Osteoblast (primary cell): Measurements from ENCODE around the gene MRGPRF. TPM values are rescaled to one million over a fixed set of nuclear protein-coding genes. Genes with fewer than 3 reads are reported as not detected.
A peak's percentile ranks its signal among the peaks of the same experiment; 100 is the strongest.

Source experiments
- DNase-seq: peaks from one replicate; pipeline ENCODE4 v3.0.0; 2011; ENCODE audit warnings: low spot score, mixed read lengths; ENCODE audit not compliant: insufficient read length; ENCODE audit errors: missing footprints
- H2AFZ ChIP-seq: 2 replicates; pipeline ENCODE4 v1.6.0; 2011; ENCODE audit warnings: mild to moderate bottlenecking, low read length
- H3K27ac ChIP-seq: 2 replicates; pipeline ENCODE4 v1.5.1; 2011; ENCODE audit warnings: mild to moderate bottlenecking, low read depth, low read length, moderate library complexity
- H3K27me3 ChIP-seq: 2 replicates; pipeline ENCODE4 v1.6.0; 2012; ENCODE audit warnings: mild to moderate bottlenecking, control low read depth, inconsistent platforms, low read length, moderate library complexity; ENCODE audit not compliant: insufficient read depth
- H3K36me3 ChIP-seq: 2 replicates; pipeline ENCODE4 v1.5.1; 2011; ENCODE audit warnings: mild to moderate bottlenecking, low read length, control low read depth, moderate library complexity; ENCODE audit not compliant: insufficient read depth
- H3K4me1 ChIP-seq: 2 replicates; pipeline ENCODE4 v1.5.1; 2011; ENCODE audit warnings: mild to moderate bottlenecking, low read length, control low read depth, moderate library complexity; ENCODE audit not compliant: insufficient read depth
- H3K4me2 ChIP-seq: 2 replicates; pipeline ENCODE4 v1.6.0; 2011; ENCODE audit warnings: mild to moderate bottlenecking, low read length; ENCODE audit not compliant: insufficient read depth
- H3K4me3 ChIP-seq: fragments of 200-600 bp; sonication (generic); 3 replicates; pipeline ENCODE4 v1.5.1; 2012; ENCODE audit warnings: mild to moderate bottlenecking, low read length, inconsistent platforms; ENCODE audit not compliant: insufficient read depth
- H3K79me2 ChIP-seq: 2 replicates; pipeline ENCODE4 v1.6.0; 2012; ENCODE audit warnings: mild to moderate bottlenecking, low read length, control low read depth, inconsistent platforms; ENCODE audit not compliant: insufficient read depth
- H3K9me3 ChIP-seq: 2 replicates; pipeline ENCODE4 v1.5.1; 2011; ENCODE audit warnings: low read depth, low read length, control low read depth
- H4K20me1 ChIP-seq: 2 replicates; pipeline ENCODE4 v1.6.0; 2012; ENCODE audit warnings: mild to moderate bottlenecking, low read length, control low read depth; ENCODE audit not compliant: insufficient read depth
- CTCF ChIP-seq: IDR thresholded peaks from 2 replicates; pipeline ENCODE4 v1.5.1; 2011; ENCODE audit warnings: mild to moderate bottlenecking, low read depth, low read length, moderate library complexity; ENCODE audit errors: extremely low read depth
- total RNA-seq: library from RNA; depleted of rRNA; stranded (reverse); fragments of >200 nt; gene quantifications from 2 replicates; pipeline ENCODE4 v1.2.3, GENCODE V29; 2012

MRGPRF gene
- total RNA-seq, 1 donor = 39.4 TPM

DNA sequence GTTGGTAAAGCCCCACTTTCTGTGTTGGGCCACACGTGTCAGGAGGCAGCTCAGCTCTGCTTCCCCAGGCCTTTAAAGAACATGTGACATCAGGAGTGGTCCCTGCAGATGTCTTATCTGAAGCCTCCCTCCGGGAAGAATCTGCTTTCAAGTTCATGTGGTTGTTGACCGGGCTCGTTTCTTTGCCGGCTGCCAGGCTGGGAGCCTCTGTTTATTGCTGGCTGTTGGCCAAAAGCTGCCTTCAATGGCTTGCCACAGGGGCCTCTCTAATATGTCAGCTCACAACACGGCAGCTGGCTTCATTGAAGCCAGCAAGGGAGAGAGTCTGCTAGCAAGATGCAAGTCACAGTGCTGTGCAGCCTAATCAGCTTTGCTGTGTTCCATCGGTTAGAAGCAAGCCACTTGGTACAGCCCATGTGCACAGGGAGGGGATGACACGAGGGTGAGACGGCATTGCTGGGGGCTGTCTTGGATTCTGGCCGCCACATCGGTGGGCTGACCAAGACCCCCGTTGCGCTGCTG, 14.6 kb downstream of the MRGPRF start:
- no peak overlapping the region for H3K4me2 ChIP-seq
- no peaks in the 10 kb centered on the region for H3K36me3 ChIP-seq
- no peaks in the 10 kb centered on the region for H3K79me2 ChIP-seq
- H3K9me3 ChIP-seq = no peaks in the 10 kb centered on the region
- no peaks in the 10 kb centered on the region for H4K20me1 ChIP-seq
- H3K4me1 ChIP-seq = peaks cover 28% of the 10 kb centered on the region
- H3K4me3 ChIP-seq = no peak overlapping the region
- peaks cover 10% of the 10 kb centered on the region for H3K27me3 ChIP-seq
- peak overlapping the region; percentile 54 for H2AFZ ChIP-seq
- peak; percentile 70 for DNase-seq
- no peak overlapping the region for H3K27ac ChIP-seq
- TF ChIP-seq CTCF = no peak

- no peaks in the 10 kb centered on the region for H3K9me3 ChIP-seq
- H3K36me3 ChIP-seq = no peaks in the 10 kb centered on the region
- H3K4me1 ChIP-seq = peaks cover 28% of the 10 kb centered on the region
- no peak for DNase-seq
- H2AFZ ChIP-seq = no peak overlapping the region
- H3K4me3 ChIP-seq = no peak overlapping the region
- H3K27ac ChIP-seq = no peak overlapping the region
- no peak for TF ChIP-seq CTCF
- H3K79me2 ChIP-seq = no peaks in the 10 kb centered on the region
- H3K27me3 ChIP-seq = peaks cover 10% of the 10 kb centered on the region
- H4K20me1 ChIP-seq = no peaks in the 10 kb centered on the region
- no peak overlapping the region for H3K4me2 ChIP-seq
These were observed 15.1 kb downstream of the MRGPRF start for GRCh38 chr11:68997995-68998348.

- H3K36me3 ChIP-seq = no peaks in the 10 kb centered on the region
- H3K9me3 ChIP-seq = no peaks in the 10 kb centered on the region
- H3K4me2 ChIP-seq = no peak overlapping the region
- H3K27me3 ChIP-seq = peaks cover 15% of the 10 kb centered on the region
- no peaks in the 10 kb centered on the region for H4K20me1 ChIP-seq
- H2AFZ ChIP-seq = no peak overlapping the region
- H3K4me1 ChIP-seq = peaks cover 28% of the 10 kb centered on the region
- no peak overlapping the region for H3K27ac ChIP-seq
- no peak overlapping the region for H3K4me3 ChIP-seq
- DNase-seq = peak; percentile 51
- no peak for TF ChIP-seq CTCF
- H3K79me2 ChIP-seq = no peaks in the 10 kb centered on the region
These were observed 15.7 kb downstream of the MRGPRF start for GRCh38 chr11:68997124-68997994.

DNA sequence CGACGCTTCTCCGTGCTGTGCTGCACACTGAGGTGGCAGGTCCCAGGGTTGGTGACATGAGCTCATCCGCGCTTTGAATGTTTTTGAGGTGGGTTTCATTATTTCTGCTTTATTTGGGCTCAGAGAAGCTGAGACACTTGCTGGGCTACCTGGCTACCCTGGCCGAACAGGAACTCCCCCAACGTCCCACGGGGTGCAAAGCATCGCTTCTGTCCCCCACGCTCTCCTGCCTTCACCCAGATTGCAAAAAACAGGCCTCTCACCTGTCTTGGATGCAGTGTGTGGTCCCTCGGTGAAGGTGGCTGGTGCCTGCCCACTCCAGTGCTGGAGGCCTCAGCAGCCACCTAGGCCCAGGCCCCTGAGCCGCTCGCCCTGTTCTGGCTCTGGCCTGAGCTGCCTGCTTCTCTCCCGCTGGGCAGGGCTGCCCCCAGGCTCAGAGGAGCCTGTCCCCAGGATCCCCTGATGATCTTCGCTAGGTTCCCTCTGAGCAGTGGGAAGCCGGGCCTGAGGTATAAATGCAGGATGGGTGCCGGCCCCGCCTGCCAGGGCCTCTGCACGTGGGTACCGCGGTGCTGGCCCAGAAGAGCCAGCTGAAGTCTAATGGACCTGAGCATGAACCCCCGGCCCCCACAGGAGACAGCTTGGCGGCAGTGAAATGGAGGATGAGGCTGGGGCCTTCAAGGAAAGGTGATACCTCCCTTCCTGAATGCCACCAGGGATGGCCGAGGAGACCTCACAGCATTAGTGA, 16.5 kb downstream of the MRGPRF start:
- no peak overlapping the region for H3K4me2 ChIP-seq
- H4K20me1 ChIP-seq = no peaks in the 10 kb centered on the region
- H3K36me3 ChIP-seq = no peaks in the 10 kb centered on the region
- H3K4me3 ChIP-seq = no peak overlapping the region
- no peaks in the 10 kb centered on the region for H3K79me2 ChIP-seq
- no peaks in the 10 kb centered on the region for H3K9me3 ChIP-seq
- no peak for TF ChIP-seq CTCF
- no peak overlapping the region for H3K27ac ChIP-seq
- DNase-seq = peak; percentile 41
- H2AFZ ChIP-seq = no peak overlapping the region
- H3K27me3 ChIP-seq = peaks cover 19% of the 10 kb centered on the region
- peaks cover 28% of the 10 kb centered on the region for H3K4me1 ChIP-seq
